NCI-H345 treated with DMSO at 0.1 percent for 48 hours (cell line): Measurements from ENCODE around the gene DISC1.
A peak's percentile ranks its signal among the peaks of the same experiment; 100 is the strongest.
"Not testable (repeated sequence)": the region's sequence is repeated elsewhere in the genome, so short reads cannot be mapped to it uniquely, and the experiment has no call there.

ENCODE experiments used
- DNase-seq: peaks from one replicate; lab custom pipeline; 2025; ENCODE audit not compliant: unreplicated experiment; lab: John Stamatoyannopoulos, UW

DISC1 gene

DNA sequence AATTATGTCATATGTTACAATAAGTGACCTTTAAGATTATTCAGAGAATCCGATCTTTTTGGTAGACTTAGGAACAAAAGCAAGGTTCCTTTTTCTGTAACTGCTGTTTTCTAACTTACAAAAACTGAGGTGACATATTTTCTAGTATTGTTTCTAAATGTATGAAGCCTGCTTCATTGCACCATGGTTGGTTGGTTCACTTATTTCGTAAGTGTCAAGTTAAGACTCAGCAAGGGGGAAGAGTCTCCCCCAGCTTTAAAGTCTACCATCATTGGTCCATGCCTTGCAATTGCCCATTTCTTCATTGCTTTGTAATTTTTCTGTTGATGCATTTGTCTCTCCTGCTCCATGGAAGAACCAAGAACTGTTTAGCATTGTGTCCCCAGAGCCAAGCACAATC, 136.9 kb downstream of the DISC1 start:
- no peak for DNase-seq

GRCh38 chr1:231765825-231766224, 139.2 kb downstream of the DISC1 start:
- DNase-seq = not testable (repeated sequence)

DNA sequence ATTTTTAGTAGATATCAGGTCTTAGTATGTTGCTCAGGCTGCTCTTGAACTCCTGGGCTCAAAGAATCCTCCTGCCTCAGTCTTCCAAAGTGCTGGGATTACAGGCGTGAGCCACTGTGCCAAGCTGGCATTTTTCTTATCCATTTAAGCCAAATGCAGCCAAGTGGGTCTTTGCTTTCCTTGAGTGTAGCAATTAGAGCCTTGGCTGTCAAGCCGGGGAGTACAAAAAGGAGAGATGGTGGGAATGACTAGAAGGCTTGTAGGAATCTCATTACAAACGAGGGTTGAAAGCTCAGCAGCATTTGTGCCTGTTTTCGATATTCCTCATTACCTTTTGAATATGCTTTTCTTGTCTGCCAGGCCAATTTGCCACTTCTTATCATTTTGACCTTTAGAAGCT, 140.9 kb downstream of the DISC1 start:
- no peak for DNase-seq

DNA sequence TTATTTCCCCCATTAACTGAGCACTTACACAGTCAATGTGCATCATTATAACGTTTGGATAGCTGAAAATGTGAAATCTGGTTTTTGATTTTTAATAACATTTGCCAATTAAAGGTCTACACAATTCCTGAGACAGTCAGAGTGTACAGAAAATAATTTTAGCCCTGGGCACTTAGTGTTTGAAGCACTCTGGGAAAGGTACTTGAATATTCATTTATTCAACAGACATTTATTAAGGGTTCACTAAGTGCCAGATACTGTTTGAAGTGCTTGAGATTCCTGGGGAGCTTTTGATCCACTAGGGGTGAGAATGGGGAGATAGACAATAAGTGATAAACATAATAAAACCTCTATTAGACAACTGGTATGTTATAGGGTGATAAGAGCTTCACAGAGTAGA, 141.8 kb downstream of the DISC1 start:
- DNase-seq = no peak

GRCh38 chr1:231770506-231771175, 144.1 kb downstream of the DISC1 start:
- no peak for DNase-seq

GRCh38 chr1:231774719-231775335, 148.2 kb downstream of the DISC1 start:
- DNase-seq = no peak

GRCh38 chr1:231776010-231776756, 149.6 kb downstream of the DISC1 start:
- DNase-seq = no peak

DNA sequence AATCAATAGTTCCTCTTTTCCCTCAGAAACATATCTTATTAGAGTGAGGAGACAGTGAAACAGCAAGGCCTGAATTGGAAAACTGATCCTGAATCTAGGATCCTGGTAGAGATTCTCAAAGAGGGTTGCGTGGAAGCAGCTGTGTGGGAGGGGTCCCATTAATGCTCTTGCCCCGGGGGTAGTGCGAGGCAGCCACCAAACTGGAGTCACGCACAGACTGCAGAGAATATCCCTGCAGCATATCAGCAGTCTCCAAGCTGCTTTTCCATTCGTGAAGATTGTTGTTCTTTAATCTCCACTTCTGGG, 150.1 kb downstream of the DISC1 start:
- no peak for DNase-seq

DNA sequence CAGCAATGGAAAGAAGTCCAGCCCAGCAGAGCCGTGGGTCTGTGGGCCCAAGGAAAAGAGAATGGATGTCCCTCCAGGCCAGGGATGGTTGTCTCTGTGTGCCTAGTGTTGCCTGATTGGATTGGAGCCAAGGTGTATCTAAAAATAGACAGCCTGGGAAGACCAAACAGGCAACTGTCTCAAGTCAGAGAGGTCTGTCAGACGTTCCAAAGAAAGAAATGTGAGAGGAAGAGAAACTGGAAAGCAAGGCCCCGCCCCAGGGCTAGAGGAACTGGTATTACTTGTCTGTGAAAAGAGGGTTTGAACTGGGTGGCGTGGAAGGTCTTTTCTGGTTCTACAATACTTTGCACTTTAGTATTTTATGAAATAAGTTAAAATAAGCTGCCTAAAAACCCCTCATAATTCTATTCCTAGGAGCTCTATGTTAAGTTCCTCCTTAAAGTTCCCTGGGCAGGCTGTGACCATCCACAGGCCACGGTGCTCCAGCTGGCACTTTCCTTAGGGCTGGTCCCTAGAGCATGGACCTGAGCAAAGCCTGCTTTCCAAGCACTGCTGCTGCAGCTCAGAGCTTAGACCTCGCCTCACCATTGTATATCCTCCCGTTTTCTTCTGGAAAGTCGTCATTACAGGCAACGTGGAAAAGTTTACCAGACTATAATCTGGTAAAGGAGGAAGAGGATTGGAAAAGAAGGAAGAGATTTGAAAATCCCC, 151.6 kb downstream of the DISC1 start:
- DNase-seq = peak; percentile 3

DNA sequence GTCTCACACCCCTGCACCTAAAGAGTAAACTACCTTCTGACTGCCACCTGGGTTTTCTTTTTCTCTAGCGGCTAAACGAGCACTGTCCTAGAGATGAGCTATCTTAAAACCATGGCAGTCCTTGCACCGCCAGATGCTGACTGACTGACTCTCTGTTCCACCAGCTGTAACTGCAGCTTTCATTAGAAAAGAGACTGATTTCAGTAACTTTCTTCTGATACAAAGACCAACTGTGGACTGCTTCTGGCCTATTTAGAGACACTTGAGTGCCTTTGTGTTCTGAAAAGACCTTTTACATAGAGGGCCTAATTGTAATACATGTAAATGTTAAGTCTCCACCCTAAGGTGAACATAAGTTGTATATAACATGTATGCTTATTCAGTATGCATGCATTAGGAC, 152.5 kb downstream of the DISC1 start:
- DNase-seq = no peak

DNA sequence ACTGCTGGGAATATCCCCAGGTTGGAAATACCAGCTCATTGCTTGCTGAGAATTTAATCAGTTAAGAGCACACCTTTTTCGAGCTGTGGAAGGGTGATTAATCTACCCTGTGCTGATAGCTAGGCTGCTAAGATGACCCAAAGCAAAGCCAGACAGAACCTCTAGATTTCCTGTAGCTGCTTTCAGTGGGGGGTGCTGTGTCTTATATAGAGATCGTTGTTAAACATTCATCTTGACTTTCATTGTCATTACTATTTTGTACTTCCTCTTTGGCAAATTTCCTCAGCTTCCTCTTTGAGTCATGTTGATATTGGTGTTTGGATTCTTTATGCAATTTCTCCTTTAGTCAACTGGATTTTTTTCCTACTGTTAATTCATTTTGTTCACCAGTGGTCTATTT, 155.3 kb downstream of the DISC1 start:
- DNase-seq = no peak

DNA sequence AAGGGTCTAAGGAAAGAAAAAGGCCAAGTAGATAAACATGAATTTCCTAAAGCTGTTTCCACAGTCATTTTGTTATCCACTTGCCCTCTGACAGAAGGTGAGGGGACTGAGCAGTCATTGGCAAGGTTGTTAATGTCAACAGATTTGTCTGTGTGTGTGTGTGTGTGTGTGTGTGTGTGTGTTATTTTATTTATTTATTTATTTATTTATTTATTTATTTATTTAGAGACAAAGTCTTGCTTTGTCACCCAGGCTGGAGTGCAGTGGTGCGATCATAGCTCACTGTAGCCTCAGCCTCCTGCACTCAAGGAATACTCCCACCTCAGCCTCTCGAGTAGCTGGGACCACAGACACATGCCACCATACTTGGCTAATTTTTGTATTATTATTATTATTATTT, 158.5 kb downstream of the DISC1 start:
- not testable (repeated sequence) for DNase-seq

DNA sequence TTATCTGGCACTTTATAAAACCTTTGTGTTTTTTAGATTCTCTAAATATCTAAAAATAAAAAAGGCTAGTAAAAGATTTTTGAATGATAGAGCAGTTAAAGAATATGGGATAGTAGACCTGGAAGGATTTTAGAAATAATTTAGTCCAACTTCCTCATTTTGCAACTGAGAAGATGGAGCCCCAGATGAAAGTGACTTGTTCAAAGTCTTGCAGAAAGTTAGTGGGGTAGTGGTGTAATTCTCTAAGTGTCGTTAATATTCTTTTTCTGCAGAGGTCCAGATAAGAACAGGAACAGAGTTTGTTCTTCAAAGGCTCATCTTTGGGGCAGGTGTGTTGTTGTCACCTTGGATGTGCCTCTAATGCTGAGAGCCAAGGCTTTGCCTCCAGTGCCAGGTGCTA, 159.5 kb downstream of the DISC1 start:
- DNase-seq = no peak

DNA sequence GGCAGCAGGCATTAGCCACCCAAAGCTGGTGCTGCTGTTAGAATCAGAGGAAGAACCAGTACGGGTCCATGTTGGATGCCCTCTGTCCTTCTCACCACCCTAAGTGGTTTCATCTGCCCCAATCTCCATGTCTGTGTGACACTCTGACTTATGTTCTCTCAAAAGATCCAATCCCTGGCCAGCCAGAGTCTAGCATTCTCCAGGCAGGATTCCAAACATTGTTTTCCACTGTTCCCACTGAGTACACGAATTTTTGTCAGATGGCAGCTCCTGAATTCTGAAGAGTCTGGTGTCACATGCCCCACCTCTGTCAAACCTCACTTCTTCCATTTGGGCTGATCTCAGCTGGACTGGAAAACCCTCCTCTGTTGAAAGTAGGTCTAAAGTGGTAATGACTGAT, 166.0 kb downstream of the DISC1 start:
- DNase-seq = no peak

GRCh38 chr1:231793893-231794292, 167.3 kb downstream of the DISC1 start:
- DNase-seq = no peak

GRCh38 chr1:231796141-231796540, 169.6 kb downstream of the DISC1 start:
- no peak for DNase-seq

DNA sequence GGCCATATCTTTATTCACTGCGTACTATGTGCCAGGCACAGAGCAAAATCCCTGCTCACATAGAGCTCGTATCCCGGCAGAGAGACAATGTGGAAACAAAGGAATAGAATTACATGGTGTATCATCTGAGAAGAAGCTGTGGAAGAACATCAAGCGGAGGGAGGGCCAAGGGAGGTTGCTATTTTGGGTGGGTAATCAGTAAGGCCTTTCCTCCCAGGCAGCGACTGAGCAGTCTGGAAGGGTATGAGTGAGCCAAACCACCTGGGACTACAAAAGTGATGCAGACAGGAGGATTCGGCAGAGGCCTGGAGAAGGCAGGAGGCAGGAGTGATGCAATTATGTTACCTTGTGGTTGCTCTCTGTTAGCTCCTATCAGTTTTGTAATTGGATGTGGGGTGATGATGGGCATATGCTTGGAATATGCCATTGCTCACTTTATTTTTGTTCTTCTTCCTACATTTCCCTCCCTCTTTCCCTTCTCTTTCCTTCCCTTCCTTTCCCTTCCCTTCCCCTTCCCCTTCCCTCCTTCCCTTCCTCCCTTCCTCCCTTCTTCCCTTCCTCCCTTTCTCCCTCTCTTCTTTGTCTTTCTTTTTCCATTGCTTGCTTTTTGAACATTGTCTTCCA, 172.9 kb downstream of the DISC1 start:
- no peak for DNase-seq

- no peak for DNase-seq
Observed at GRCh38 chr1:231800108-231800507, 173.5 kb downstream of the DISC1 start.

DNA sequence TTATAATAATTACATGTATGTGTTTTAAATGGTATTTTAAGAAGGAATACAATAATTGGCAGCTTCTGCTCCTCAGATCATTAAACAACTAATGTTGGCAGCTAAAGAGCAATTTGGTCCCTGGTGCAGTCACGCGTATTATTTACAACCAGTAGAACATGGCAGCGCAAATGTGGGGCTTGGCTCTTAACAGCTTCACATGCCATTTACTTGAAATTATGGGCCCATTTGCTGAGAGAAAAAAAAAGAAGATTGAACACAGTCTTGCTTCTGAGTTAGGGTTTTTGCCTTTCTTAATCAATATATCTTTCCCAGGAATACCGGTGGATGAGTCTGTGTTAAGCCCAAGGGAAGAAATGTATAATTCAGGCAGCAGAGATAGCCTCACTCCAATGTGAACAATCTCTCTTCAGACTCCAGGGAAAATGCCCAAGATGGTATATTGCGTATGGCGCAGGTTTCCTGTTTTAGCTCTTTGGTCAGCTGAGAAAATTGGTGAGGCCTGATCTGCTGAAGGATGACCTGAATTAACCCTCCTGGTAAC, 174.5 kb downstream of the DISC1 start:
- no peak for DNase-seq

DNA sequence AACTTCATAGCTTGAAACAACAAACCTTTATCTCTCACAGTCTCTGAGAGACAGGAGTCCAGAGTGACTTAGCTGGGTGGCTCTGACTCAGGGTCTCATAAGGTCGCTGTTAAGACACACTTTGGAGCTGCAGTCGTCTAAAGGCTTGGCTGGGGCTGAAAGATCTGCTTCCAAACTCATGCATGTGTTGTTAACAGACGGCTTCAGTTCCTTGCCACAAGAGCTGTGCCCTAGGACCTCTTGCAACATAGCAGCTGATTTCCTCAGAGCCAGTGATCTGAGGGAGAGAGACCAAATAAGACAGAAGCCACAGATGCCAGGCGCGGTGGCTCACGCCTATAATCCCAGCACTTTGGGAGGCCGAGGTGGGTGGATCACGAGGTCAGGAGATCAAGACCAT, 176.8 kb downstream of the DISC1 start:
- no peak for DNase-seq
